Fibroblast of skin of abdomen (primary cell): ENCODE data around the gene CDK5R2.

Experiments used
- DNase-seq: peaks from one replicate; pipeline ENCODE4 v3.0.0-alpha.2; 2013

The CDK5R2 gene

DNA sequence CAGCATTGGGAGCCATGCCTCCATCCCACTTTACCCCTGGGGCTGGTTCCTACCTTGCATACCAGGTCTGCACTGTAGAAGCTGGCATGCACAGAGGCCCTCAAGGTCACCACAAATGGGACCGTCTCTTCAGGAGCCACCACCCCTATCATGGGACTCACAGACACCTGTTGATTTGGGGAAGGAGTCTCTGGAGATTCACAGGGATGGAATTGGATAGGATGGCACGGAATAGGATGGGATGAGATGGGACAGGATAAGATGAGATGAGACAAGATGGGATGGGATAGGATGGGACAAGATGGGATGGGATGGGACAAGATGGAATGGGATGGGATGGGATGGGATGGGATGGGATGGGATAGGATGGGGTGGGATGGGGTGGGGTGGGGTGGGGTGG, 49.8 kb downstream of the CDK5R2 start:
- no peak for DNase-seq

- DNase-seq: no peak
Observed at GRCh38 chr2:219010162-219010756, 50.8 kb downstream of the CDK5R2 start.

- DNase-seq: no peak
Observed at GRCh38 chr2:219010873-219011272, 51.4 kb downstream of the CDK5R2 start.
